Peyer's patch (tissue), 4 donors: Measurements from ENCODE around the gene ZFHX3.

Source experiments
- POLR2A ChIP-seq, 2 donors: fragments of 450-650 bp; IDR thresholded peaks; one replicate each; pipeline ENCODE4 v1.5.1; 2017; ENCODE audit warnings: antibody characterized with exemption in 2 of 2, mild to moderate bottlenecking in 2 of 2, moderate library complexity in 2 of 2
- TF ChIP-seq, protein P1 (sequence below), 6 experiments: fragments of 450-650 bp in 4 of 6; fragments of 200-600 bp in 2 of 6; sonication (generic) in 1 of 6; IDR thresholded peaks; one replicate each; pipeline ENCODE4 v1.5.1; 2017 to 2019; ENCODE audit warnings: antibody characterized with exemption in 6 of 6, mild to moderate bottlenecking in 3 of 6, moderate library complexity in 1 of 6

DNA sequence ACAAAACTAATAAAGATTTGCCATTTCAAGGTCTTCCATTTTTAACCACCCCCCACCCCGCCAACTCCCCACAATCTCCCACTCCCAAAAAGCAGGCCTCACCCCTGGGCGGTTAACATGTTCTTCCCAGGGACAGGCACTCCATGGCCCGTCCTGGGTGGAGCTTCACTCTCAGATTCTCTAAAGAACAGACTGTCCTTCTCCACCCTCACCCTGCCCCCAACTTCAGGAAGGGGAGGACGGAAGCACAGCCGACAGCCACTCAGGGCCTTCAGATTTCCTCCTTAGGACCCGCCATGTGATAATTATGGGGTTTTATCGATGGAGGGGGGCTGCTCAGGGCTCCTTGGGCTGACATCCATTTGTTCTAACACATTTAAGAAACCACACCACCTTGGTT is 61.9 kb downstream of the ZFHX3 start:
- TF ChIP-seq, protein P1, sequence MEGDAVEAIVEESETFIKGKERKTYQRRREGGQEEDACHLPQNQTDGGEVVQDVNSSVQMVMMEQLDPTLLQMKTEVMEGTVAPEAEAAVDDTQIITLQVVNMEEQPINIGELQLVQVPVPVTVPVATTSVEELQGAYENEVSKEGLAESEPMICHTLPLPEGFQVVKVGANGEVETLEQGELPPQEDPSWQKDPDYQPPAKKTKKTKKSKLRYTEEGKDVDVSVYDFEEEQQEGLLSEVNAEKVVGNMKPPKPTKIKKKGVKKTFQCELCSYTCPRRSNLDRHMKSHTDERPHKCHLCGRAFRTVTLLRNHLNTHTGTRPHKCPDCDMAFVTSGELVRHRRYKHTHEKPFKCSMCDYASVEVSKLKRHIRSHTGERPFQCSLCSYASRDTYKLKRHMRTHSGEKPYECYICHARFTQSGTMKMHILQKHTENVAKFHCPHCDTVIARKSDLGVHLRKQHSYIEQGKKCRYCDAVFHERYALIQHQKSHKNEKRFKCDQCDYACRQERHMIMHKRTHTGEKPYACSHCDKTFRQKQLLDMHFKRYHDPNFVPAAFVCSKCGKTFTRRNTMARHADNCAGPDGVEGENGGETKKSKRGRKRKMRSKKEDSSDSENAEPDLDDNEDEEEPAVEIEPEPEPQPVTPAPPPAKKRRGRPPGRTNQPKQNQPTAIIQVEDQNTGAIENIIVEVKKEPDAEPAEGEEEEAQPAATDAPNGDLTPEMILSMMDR (IDR thresholded peaks at IDR 0.05), result no peak
- TF ChIP-seq POLR2A (IDR thresholded peaks at IDR 0.05), result no peak
